Upper lobe of left lung (tissue), 6 donors: ENCODE measurements around the gene ATRNL1. TPM values are rescaled to one million over a fixed set of nuclear protein-coding genes. Genes with fewer than 3 reads are reported as not detected.

Experiments used
- ATAC-seq, 2 donors: fragments of 200-7000 bp; cut with Tn5 transposase; one replicate each; pipeline ENCODE4 v1.9.1; 2022; ENCODE audit warnings: mild to moderate bottlenecking in 2 of 2, moderate library complexity in 2 of 2; ENCODE audit not compliant: low FRiP score in 2 of 2
- DNase-seq, 2 donors: peaks; one replicate each; pipeline ENCODE4 v3.0.0-alpha.2; 2019 to 2020
- H3K27ac ChIP-seq, 4 donors: fragments of 200-600 bp; sonication (generic); one replicate each; pipeline ENCODE4 v1.5.1; 2016 to 2019
- H3K27me3 ChIP-seq, 4 donors: fragments of 200-600 bp; sonication (generic); one replicate each; pipeline ENCODE4 v1.5.1; 2017 to 2019
- H3K36me3 ChIP-seq, 4 donors: fragments of 200-600 bp; sonication (generic); one replicate each; pipeline ENCODE4 v1.5.1; 2016 to 2019
- H3K4me1 ChIP-seq, 4 donors: fragments of 200-600 bp; sonication (generic); one replicate each; pipeline ENCODE4 v1.5.1; 2018 to 2019
- H3K4me3 ChIP-seq, 4 donors: fragments of 200-600 bp; sonication (generic); one replicate each; pipeline ENCODE4 v1.5.1; 2017 to 2019; ENCODE audit warnings: mild to moderate bottlenecking in 2 of 4, moderate library complexity in 1 of 4
- H3K9me3 ChIP-seq, 4 donors: fragments of 200-600 bp; sonication (generic); one replicate each; pipeline ENCODE4 v1.5.1; 2018 to 2019
- EP300 ChIP-seq, 4 donors: sonication (generic); formaldehyde crosslinking; IDR thresholded peaks; one replicate each; pipeline ENCODE4 v1.5.1; 2017; ENCODE audit warnings: antibody characterized with exemption in 4 of 4, control low read depth in 2 of 4
- POLR2A ChIP-seq, 4 donors: fragments of 450-650 bp; IDR thresholded peaks; one replicate each; pipeline ENCODE4 v1.5.1; 2016 to 2017; ENCODE audit warnings: antibody characterized with exemption in 4 of 4, mild to moderate bottlenecking in 2 of 4
- POLR2AphosphoS5 ChIP-seq, 2 donors: sonication (generic); formaldehyde crosslinking; IDR thresholded peaks; one replicate each; pipeline ENCODE4 v1.5.1; 2017; ENCODE audit warnings: antibody characterized with exemption in 2 of 2
- WGBS, 2 donors: methylation state at CpG; one replicate each; pipeline ENCODE4 v1.1.5; 2017 to 2018; 5-methylcytosine and 5-hydroxymethylcytosine counted together
- total RNA-seq, 6 donors: library from RNA; depleted of rRNA in 4 of 6; stranded (reverse); fragments of >200 nt in 4 of 6; gene quantifications; one replicate each; pipeline versions ENCODE4 v1.1.0 to v1.2.1, GENCODE V29; 2016 to 2021
- TF ChIP-seq, protein P1 (sequence below), 6 experiments: fragments of 450-650 bp in 4 of 6; fragments of 200-600 bp in 2 of 6; sonication (generic) in 2 of 6; IDR thresholded peaks; one replicate each; pipeline ENCODE4 v1.5.1; 2016 to 2019; ENCODE audit warnings: antibody characterized with exemption in 6 of 6
- donor health status: DM: no; HTN: no; CAD: no; lungs with moderate emphysema.
- donor health status: DM: no; HTN: yes; CAD: no; lungs with severe emphysema.

The ATRNL1 gene
- total RNA-seq, 6 donors from 2014 or later, result 0.11 to 1.0 (median 0.39) TPM

DNA sequence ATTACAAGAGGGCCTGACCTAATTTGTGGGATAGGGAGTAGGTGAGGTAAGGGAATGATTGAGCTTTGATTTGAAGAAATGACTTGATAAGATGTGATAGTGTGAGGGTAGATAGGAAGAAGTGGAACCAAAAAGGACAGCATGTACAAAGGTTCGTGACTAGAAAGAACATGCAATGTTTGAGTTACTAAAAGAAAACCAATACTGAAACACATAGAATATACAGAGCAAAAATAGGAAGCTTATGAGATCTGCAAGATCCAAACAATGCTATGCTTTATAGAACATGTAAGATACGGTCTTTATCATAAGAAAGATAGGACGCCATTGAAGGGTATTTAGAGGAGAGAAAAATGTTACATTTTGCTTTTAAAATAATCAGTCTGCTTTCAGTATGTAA lies 343.8 kb downstream of the ATRNL1 start:
- no peak for DNase-seq
- H3K4me3 ChIP-seq, result no peak overlapping the region
- no peak for TF ChIP-seq POLR2AphosphoS5 (IDR thresholded peaks at IDR 0.05)
- TF ChIP-seq POLR2A (IDR thresholded peaks at IDR 0.05), result no peak
- no peak for TF ChIP-seq EP300 (IDR thresholded peaks at IDR 0.05)
- TF ChIP-seq, protein P1, sequence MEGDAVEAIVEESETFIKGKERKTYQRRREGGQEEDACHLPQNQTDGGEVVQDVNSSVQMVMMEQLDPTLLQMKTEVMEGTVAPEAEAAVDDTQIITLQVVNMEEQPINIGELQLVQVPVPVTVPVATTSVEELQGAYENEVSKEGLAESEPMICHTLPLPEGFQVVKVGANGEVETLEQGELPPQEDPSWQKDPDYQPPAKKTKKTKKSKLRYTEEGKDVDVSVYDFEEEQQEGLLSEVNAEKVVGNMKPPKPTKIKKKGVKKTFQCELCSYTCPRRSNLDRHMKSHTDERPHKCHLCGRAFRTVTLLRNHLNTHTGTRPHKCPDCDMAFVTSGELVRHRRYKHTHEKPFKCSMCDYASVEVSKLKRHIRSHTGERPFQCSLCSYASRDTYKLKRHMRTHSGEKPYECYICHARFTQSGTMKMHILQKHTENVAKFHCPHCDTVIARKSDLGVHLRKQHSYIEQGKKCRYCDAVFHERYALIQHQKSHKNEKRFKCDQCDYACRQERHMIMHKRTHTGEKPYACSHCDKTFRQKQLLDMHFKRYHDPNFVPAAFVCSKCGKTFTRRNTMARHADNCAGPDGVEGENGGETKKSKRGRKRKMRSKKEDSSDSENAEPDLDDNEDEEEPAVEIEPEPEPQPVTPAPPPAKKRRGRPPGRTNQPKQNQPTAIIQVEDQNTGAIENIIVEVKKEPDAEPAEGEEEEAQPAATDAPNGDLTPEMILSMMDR (IDR thresholded peaks at IDR 0.05), result no peak
- no peaks in the 10 kb centered on the region for H3K4me1 ChIP-seq
- H3K9me3 ChIP-seq, result no peaks in the 10 kb centered on the region
- ATAC-seq, result no peak
- no peak overlapping the region for H3K27ac ChIP-seq
- H3K27me3 ChIP-seq, result no peaks in the 10 kb centered on the region
- H3K36me3 ChIP-seq, result no peaks in the 10 kb centered on the region
- 72 to 81% methylated on average over 3 of the region's 3 CpGs for WGBS, 2 donors

DNA sequence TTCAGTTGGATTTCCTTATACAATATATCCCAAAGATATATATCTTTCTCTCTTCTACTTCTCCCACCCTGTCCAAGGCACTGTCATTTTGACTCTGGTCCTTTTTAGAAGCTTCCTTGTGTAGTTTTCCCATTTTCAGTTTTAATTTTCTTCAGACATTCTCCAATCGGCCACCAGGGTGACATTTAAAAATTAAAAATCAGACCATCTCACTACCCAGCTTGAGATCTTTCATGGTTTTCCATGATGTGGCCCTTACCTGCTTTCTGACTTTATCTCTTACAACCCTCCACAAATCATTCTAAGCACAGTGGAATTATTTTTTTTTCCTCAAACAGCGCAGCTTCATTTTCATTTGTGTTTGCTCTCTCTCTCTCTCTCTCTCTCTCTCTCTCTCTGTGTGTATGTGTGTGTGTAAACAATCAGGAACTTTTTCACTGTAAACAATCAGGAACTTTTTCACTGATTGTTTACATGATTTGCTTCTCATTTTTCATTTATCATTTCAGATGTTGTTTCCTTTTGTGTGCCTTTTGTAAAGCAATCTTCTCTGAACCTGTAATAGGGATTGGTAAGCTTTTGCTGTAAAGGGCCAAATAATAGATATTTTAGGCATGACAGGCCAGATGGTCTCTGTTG lies 348.9 kb downstream of the ATRNL1 start:
- H3K27ac ChIP-seq, result no peak overlapping the region
- 59 to 63% methylated on average over 2 of the region's 2 CpGs for WGBS, 2 donors
- H3K4me3 ChIP-seq, result no peak overlapping the region
- H3K9me3 ChIP-seq, result no peaks in the 10 kb centered on the region
- H3K4me1 ChIP-seq, result no peaks in the 10 kb centered on the region
- H3K36me3 ChIP-seq, result no peaks in the 10 kb centered on the region
- ATAC-seq (no peak), DNase-seq (no peak)
- no peaks in the 10 kb centered on the region for H3K27me3 ChIP-seq
- TF ChIP-seq EP300 (IDR thresholded peaks at IDR 0.05), result no peak
- TF ChIP-seq, protein P1 (IDR thresholded peaks at IDR 0.05), result no peak
- TF ChIP-seq POLR2A (IDR thresholded peaks at IDR 0.05), result no peak
- TF ChIP-seq POLR2AphosphoS5 (IDR thresholded peaks at IDR 0.05), result no peak

DNA sequence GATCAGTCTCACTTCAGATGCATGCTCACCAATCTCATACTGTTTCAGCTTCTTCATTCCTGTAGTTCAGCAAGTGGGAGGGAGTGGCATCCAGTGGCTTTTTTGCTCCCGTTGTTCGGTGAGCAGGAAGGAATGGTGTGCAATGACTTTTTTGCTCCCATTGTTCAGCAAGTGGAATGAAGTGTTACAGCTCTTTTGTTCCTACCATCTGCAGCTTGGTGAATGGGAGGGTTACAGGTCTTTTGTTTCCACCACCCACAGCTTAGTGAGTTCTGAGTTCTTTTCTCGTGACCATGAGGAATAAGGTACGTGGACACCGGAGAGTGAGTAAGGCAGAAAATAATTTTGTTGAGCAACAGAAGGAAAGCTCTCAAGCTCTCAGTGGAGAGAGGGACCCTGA lies 363.6 kb downstream of the ATRNL1 start:
- ATAC-seq, result no peak
- H3K27ac ChIP-seq, result no peak overlapping the region
- peaks cover 0 to 10% (median 0%) of the 10 kb centered on the region in 4 donors for H3K9me3 ChIP-seq
- no peak overlapping the region for H3K4me3 ChIP-seq
- no peak for TF ChIP-seq POLR2A (IDR thresholded peaks at IDR 0.05)
- no peak for TF ChIP-seq POLR2AphosphoS5 (IDR thresholded peaks at IDR 0.05)
- TF ChIP-seq, protein P1 (IDR thresholded peaks at IDR 0.05), result no peak
- no peak for TF ChIP-seq EP300 (IDR thresholded peaks at IDR 0.05)
- H3K27me3 ChIP-seq, result no peaks in the 10 kb centered on the region
- 87 to 96% methylated on average over 5 of the region's 5 CpGs for WGBS, 2 donors
- H3K4me1 ChIP-seq, result no peaks in the 10 kb centered on the region
- no peaks in the 10 kb centered on the region for H3K36me3 ChIP-seq
- DNase-seq, result no peak

DNA sequence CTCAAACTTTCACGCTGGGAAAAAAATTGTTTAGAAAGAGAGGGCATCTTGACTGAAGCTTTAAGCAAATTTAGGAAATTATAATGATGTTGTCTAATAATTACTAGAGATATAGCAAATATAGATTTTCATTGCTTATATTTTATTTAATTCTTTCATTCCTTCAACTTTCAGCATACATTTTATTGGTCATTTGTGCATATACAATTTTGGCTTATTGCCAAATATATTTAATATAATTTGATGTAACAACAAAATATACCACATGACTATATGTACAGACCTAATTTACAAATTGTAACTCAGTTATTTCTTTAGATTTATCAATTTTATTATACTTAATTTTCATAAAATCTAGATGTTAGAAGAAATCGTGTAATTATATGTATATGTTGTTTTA lies 390.1 kb downstream of the ATRNL1 start:
- no peaks in the 10 kb centered on the region for H3K4me1 ChIP-seq
- TF ChIP-seq, protein P1 (IDR thresholded peaks at IDR 0.05), result no peak
- TF ChIP-seq POLR2A (IDR thresholded peaks at IDR 0.05) (no peak), EP300 (IDR thresholded peaks at IDR 0.05) (no peak), POLR2AphosphoS5 (IDR thresholded peaks at IDR 0.05) (no peak)
- no peaks in the 10 kb centered on the region for H3K9me3 ChIP-seq
- H3K27ac ChIP-seq, result no peak overlapping the region
- no peaks in the 10 kb centered on the region for H3K27me3 ChIP-seq
- DNase-seq, result no peak
- no peak overlapping the region for H3K4me3 ChIP-seq
- H3K36me3 ChIP-seq, result no peaks in the 10 kb centered on the region
- WGBS, 2 donors, result 90% methylated on average over 2 of the region's 2 CpGs
- no peak for ATAC-seq

DNA sequence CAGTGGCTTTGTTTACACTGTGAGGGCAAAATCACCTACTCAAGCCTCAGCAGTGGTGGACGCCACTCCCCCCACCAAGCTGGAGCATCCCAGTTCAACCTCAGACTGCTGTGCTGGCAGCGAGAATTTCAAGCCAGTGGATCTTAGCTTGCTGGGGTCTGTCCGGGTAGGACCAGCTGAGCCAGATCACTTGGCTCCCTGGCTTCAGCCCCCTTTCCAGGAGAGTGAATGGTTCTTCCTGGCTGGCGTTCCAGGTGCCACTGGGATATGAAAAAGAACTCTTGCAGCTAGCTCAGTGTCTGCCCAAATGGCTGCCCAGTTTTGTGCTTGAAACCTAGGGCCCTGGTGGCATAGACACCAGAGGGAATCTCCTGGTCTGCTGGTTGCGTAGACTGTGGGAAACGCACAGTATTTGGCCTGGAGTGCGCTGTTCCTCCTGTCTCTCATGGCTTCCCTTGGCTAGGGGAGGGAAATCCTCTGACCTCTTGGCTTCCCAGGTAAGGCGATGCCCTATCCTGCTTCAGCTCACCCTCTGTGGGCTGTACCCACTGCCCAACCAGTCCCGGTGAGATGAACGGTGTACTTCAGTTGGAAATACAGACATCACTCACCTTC lies 398.5 kb downstream of the ATRNL1 start:
- Histone ChIP-seq H3K4me3 (no peak overlapping the region), H3K36me3 (no peaks in the 10 kb centered on the region), H3K9me3 (no peaks in the 10 kb centered on the region), H3K27ac (no peak overlapping the region), H3K27me3 (no peaks in the 10 kb centered on the region), H3K4me1 (no peaks in the 10 kb centered on the region)
- WGBS, 2 donors, result 69 to 84% methylated on average over 4 to 10 of the region's 10 CpGs
- TF ChIP-seq EP300 (IDR thresholded peaks at IDR 0.05) (no peak), POLR2AphosphoS5 (IDR thresholded peaks at IDR 0.05) (no peak), POLR2A (IDR thresholded peaks at IDR 0.05) (no peak)
- TF ChIP-seq, protein P1 (IDR thresholded peaks at IDR 0.05), result no peak
- ATAC-seq (no peak), DNase-seq (no peak)
